GM18519 (cell line): ENCODE results near the gene SEPTIN5.

Experiments used
- ATAC-seq: cut with Tn5 transposase; IDR thresholded peaks from one replicate; pipeline ENCODE4 v1.9.1; 2021; ENCODE audit warnings: mild to moderate bottlenecking, moderate library complexity; ENCODE audit not compliant: unreplicated experiment, low FRiP score

SEPTIN5 gene

DNA sequence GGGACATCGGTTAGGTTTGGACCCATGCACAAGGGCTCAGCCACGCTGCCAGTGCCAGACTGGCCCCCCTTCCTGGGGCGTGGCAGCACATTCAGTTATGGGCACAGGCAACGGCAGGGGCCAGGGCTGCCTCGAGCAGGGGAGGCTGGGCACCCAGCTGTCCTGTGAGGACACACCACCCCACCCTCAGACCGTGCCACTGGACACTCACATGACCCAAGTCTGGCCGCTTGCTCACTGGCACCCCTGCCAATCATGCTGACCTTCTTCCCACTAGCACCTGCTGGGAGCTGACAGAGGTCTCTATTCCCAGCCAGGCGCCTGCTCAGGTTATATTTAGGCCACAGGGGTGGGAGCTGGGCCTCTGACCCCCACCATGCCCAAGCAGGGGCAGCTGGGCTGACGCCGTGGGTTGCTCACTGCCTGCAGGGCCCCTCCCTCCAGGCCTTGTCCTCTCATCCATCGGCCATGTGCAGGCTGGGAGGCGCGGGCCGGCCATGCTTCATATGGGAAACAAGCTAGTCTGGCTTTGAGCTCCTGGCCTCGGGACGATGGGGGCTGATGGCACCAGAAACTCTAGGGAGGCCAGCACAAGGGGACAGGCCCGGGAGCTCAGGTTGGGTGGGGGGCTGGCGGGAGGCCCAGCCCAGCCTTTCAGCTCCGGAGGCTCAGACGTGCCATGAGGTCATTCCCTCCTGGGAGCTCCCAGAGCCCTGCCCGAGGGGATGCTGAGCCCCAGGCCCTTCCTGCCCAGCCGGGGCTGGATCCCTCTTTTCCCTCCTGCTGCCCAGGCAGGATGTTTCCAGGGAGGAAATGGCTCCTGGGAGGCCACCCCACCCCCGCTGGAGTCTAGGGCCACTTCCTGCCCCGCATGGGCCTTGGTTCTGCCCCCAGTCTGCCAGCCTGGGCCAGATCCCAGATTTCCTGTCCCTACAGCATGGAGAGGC is 31.1 kb downstream of the SEPTIN5 start:
- ATAC-seq, result no peak

DNA sequence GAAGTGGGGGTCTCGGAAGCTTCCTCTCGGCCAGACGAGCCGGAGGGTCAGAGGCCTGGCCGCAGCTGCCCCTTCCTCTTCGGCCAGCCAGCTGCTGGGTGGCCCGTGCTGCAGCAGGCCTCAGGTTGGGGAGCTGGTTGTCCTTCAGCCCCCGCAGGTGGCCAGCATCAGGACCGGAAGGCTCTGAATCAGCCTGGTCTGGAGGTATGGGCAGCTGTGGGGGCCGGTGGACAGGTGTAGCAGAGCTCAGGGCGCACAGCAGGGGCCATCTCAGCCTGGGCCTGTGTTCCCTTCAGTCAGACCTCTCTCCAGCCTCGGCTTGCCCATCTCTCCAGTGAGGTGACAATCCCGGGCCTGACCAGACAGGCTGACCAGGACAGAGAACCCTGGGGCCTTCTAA is 32.4 kb downstream of the SEPTIN5 start:
- ATAC-seq, result no peak

DNA sequence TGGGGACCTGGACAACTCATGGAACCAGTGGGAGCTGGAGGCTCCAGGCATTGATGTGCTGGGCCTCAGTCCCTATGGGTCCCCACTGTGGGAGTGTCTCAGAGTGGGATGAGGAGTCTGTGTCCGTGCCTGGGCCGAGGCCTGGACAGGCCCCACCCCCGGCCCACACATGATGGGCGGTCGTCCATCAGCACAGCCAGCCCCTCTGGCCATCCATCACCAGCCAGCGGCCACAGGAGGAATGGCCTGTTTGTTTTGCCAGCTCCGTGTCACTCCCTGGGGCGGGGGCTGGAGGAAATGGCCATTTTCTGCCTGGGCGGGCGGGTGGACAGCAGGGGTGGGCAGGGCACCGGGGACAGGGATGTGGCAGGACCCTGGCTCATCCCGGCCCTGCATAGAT is 33.2 kb downstream of the SEPTIN5 start:
- ATAC-seq, result no peak

DNA sequence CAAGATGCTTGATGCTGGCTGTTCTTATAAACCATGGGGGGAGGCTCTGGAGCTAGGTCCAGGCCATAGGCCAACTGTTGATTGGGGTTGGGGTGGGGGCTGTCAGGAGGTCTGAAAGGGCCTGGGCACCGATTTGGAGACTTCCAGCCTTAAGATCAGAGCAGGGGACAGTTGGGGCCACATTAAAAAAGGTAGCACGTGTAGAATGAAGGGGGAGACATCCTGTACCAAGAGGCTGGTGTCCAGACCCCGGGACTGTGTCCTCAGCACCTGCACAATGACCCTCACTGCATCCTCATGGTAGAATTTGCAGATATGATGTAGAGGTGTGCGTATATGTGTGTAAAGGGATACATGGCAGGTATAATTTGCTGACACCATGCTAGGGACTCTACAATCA is 33.8 kb downstream of the SEPTIN5 start:
- no peak for ATAC-seq

DNA sequence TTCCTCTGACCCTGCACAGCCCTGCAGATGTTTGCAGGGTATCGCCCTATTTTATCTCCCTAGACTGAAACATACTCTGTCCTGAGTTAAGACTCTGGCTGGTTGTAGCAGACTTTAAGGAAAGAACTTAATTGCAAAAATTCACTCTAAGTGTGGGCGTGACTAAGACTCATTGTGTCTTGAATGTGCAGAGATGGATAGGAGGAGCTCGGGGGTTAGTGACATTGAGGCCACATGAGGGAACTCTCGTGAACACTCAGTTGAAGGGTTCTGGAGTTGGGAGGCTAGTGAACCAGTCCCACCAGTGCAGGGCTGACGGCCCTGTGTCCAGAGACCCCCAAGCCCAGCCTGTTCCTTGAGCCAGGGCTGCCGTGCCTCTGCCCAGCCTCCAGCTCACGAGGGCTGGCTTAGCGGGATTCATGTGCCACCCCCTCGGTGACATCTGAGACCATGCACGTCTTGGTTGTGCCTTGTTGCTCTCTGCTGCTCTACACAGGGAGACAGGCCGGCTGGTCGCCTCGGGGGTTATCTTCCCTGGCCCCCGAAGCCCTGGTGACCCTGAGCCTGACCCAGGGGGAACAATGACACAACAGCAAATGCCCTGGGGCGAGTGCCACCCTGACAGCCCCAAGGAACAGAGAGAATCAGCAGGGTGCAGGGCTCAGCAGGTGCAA is 34.8 kb downstream of the SEPTIN5 start:
- ATAC-seq, result no peak

DNA sequence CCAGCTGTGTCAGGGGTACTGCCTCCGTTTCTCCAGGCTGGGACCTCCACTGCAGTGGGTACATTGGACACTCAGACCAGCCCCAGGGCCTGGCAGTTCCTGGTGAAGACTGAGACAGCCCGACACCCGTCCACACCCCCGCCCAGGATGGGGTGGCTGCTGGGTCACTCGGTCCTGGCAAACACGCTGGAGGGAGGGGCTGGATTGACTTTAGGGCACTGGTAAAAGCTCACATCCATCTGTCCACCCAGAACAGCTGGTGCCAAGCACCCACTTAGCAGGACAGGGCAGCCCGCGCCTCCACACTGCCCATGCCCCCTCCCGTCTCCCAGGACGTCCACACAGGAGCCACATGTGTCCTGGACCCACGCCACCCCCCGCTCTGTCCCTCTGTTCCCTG is 35.6 kb downstream of the SEPTIN5 start:
- no peak for ATAC-seq

DNA sequence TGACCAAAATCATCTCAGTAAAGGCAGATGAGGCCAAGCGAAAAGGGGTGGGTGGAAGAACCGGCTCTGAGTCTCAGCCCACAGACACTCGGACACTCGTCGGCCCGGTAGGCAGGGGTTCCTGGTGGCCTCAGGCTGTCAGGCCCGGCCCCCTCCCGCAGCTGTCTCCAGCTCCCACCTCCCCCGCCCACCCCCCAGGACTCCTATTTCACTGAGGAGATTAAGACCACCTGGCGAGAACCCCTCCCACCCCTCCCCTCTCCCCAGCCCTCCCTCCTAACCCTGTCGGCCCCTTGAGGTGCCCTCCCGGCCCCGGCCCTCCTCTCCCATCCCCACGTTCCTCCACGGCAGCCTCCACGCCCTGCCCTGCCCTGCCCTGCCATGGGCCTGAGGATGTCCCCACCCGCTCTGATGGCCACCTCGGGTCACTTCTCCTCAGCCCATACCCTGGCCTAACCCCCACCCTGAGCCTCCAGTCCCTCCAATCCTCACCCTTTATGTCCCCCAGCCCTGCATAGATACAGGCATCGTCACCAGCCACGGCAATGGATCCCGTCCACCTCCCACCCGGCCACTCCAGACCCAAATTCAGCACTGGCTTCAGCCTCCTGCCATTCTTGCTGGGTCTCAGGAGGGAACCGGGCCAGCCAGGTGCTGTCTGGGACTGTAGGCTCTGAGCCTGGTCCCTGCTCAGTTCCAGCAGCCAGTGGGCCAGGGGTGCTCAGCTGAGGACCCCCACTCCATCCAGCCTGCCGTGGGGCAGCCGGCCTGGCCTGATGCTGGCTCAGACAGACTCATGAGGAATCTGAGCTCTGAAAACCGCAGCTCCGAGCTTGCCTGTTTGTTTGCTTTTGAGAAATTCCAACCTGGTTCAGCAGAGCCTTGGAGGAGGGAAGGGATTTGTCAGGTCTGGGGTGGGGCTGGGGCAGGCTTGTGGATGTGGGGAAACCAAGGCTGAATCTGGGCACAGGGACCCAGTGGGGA is 36.5 kb downstream of the SEPTIN5 start:
- no peak for ATAC-seq

DNA sequence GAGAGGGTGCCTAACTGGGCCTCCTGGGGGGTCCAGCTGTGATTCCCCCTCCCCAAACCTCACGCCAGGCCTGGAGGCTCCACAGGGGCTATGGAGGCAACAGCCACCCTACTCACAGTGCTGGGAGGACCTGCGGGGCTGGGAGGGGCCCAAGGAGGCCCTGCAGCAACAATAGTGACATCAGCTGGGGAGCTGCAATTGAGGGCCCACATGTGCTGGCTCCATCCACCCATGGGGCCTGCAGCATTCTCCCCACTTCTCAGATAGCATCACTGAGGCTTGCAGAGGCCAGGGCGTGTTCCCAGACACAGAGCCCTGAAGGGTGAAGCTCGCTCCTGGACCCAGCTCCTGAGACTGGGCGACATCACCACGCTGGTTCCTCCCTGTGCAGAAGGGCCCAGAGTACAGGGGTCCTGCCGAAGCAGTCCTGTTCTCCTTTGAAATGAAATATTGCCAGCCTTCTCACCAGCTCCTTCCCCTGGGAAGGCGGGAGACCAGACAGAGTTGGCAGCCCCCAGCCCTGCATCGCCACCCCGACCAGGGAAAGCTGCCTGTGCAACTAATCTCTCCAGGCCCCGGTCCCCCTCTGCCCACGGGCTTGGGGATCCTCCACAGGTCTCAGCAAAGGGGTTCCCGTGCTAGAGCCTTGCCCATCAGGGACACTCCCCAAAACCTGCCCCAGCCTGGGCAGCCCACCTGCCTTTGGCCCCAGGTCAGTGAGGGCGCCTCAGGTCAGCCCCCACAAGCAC is 37.4 kb downstream of the SEPTIN5 start:
- ATAC-seq, result no peak

DNA sequence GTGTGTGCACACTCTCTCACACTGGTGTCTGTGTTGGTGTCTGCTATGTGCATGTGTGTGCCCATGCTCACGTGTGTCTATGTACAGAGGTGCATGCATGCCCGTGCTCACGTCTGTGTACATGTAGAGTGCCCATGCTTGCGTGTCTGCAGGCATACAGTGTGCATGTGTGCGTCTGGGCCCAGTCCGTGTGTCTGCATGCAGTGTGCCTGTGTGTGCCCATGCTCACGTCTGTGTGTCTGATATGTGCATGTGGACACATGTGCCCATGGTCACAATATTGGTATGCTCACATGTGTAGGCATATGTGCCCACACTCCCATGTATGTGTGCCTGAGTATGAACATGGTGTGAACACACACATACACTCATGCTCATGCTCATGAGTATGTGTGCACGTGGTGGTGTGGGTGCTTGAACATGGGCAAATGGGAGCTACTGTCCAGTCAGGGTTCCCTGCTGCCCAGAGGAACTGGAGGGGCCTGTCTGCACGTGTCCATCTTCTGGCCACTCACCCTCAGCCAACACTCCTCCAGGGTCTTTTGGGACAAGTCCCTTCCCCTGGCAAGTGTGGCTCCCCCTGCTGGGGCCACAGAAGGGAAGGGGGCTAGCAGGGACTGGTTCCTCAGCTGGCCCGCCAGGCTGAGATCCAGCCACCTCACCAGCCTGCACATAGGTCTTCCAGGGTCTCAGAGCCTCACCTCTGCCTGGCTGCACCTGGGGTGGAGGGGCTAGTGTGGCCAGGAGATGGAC is 39.0 kb downstream of the SEPTIN5 start:
- no peak for ATAC-seq

DNA sequence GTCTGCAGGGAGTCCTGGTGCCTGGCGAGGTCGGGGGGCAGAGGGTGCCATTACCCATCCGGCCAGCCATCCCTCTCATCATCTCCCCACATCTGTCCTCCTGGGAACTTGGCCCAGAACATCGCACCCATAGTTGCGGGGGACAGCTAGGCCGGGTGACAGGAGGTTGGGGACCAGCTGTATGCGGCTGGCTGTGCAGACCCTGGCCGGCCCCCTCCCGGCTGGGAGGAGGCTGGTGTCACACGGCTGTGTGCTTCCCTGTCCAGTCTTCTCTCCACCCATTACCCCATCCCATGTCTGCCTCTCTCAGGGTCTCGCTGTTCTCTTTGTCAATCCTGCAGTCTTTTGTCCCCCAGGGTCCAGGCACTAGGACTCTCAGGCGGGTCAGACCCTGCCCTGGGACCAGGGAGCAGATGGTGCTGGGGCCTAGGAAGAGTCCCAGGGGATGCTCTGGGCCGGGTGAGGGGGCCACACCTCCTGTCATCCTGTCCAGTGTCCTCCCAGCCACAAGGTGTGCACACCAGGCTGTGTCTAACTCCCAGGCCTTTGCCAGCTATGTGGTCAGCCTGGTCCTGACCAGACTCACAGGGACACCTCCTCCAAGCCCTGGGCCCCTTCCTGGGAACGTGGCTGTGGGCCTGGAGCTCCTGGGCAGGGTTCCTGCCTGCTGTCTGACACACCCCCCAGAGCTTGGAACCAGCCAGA is 39.8 kb downstream of the SEPTIN5 start:
- no peak for ATAC-seq

DNA sequence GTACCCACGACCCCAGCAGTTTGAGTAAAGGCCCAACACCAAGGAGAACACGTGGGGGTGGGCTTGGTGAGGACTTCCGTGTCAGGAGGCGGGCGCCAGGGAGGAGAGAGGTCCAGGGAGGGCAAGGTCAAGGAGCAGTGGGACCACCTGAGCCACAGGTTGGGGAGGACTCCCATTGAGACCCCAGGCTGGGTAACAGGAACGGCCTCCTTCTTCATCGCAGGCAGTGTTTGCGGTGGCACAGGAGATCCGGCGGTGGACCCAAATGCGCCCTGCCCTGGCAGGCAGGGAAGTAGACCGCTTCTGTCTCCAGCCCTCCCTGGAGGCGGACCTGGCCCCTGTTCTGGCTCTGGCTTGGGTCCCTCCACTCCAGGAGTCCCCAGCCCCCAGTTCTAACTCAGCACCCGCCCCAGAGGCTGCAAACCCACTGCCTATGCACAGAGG is 40.4 kb downstream of the SEPTIN5 start:
- ATAC-seq, result no peak

DNA sequence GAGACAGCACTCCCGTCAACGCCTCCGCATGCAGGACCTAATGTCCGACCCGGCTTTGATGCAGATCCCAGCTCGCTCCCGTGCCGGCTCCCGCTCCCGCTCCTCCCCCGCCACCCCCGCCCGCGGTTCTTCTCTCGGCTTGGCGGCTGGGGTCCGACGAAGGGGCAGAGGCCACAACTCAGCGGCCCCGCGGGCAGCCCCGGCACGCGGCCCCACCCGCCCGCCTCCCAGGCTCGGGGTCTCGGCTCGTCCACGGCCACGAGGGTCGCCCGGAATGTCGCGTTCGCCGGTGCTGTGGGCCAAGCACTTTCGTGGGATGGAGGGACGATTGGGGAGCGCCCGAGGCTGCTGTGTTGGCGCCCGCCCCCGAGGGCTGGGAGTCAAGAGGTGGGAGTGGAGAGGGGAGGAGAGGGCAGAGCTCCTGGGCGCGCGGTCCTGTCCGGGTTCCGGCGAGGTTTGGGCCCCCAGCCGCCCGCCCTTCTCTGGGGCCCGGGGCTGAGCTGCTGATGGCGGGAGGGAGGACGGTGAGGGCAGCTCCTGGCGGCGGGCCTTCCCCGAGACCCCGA is 40.9 kb downstream of the SEPTIN5 start:
- no peak for ATAC-seq

DNA sequence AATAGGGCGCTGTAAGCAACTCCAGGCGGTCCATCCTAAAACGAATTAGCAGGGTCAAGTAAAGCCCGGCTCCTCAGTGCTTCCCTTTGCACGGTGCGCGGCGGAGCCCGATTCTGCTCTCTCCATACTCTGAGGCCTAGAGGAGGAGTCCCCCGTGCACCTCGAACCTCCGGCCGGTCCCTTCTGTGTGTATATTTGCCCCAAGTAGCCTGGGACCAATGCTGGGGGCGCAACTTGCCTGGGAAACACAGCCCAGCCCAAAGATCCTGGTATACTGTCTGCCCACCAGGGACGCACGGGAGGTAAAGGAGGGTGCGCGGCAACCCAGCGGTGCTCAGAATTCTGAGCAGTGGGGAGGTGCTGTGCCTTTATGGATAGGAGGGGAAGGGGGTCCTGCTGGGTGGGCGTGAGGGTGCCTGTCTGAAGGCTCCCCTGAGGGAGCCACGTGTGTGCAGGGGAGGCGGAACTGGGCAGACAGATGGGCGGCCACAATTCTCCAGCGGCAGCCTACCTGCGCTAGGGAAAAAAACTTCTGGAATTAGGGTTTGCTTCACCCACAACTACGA is 41.5 kb downstream of the SEPTIN5 start:
- ATAC-seq, result no peak

DNA sequence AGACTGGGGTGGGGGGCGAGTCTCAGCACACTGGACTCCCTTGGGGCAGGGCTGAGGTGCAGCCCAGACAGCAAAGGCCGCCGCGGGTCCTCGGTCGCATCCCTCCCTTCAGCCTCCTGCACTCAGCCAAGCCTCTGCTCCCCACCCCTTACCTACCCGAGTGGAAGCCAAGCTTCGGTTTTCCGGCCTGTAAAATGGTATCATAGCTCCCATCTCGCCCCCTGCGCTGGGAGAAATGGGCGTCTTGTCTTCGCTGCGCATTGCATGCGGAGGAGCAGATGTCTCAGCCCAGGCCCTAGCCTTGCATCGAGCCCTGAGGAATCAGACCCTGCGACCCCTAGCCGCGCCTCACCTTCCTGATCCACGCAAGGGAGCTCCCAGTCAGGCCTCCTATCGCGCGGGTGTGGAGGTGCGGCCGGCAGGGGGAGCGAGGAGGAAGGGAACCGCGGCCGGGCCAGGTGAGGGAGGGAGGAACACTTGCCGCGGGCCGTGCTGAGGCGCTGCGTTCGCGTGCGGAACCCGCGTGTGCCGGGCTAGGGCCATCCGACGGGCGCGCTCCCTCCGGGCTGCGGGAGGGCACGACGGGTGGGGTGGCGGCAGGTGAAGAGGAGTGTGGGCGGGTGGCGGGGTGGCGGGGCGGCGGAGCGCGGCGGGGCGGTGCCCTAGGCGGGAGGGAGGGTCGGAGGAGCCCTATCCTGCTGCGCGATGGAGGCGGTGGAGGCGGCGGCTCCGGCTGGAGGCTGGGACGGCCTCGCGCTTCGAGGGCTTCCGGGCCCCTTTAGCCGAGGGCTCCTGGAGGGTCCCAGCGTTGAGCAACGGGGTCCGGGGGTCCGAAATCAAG is 42.2 kb downstream of the SEPTIN5 start:
- no peak for ATAC-seq

DNA sequence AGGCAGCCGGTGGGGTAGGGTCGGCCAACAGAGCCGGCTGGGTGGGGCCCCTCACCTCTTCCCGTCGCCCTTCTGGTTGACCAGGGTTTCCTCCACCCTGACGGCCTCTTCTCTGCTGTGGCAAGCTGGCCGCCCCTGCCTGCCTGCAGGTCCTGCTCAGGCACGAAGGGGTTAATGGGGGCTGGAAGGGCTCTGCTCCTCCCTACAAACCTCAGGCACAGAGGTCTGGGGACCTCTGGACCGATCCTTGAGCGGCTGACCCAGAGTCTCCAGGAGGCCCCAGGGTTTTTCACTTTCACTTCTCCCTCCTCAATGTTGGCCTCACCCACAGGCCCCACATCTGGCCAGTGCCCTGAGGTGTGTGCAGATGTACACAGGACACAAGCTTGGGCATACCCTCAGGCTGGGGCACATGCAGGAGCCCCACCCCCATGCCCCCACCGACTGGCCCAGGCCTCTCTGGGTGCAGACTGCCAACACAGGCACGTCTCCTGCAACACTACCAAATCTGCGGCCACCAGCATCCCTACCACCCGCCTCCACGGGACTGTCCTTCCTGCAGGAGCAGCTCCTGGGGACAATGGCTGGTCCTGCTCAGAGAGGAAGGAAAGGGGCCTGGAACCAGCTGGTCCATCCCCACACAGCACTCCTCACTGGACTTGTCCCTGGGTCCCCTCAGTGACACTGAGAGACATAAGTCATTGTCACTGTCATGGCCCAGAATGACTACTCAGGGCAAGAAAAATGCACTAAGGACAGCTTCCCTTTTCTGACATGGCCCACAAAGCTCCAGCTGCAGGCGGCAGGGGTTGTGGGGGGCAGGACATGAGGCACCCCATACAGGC is 43.1 kb downstream of the SEPTIN5 start:
- ATAC-seq, result no peak
